Superior temporal gyrus (tissue), 1 donor: Measurements from ENCODE around the gene CAPN14.

ENCODE experiments used
- DNase-seq: peaks from one replicate; pipeline ENCODE4 v3.0.0-alpha.2; 2016; ENCODE audit errors: extremely low spot score

CAPN14 gene

DNA sequence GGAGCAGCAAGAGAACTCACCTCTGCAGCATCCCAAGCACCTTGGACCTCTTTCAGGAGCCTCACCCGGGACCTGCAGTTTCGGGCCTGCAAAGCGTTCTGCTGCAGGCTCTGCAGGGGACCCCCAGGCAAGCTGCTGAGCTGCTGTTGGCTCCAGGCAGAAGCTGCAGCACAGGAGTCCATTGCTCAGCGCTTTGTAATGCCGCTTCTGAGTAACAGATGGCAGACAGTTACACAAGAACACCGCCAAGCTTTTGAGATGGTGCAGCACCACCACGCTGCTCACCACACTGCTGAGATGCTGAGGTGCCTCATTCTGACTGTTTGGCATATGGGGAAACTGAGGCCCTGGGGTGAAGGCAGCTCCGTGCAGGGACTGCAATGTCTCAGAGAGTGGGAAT lies 77.2 kb downstream of the CAPN14 start:
- peak; percentile 35 for DNase-seq

DNA sequence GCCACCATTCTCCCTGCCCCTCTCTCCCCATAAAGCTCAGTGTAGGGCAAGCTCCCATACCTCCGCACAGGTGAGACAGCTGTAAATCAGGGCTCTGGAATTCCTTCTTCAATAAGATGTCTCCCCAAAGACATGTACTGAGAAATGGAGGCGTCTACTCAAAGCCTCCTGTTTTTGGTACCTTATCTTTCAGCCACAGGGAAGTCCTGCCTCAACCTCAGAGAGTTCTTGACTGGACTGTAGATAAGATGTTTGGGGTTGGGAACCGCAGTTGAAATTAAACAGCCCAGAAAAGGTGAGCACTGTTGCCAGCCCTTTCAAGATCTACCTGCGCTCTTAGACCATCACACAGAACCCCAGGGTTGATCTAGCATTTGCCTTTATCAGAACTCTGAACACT lies 77.6 kb downstream of the CAPN14 start:
- DNase-seq, result no peak

- DNase-seq, result peak; percentile 28
These were observed 79.0 kb downstream of the CAPN14 start, which contains the start of gene GALNT14 for GRCh38 chr2:31138037-31138962. Gene GALNT14 (minus strand): TSS chr2:31138440. CDS start chr2:31138086, 354 bp downstream.

DNA sequence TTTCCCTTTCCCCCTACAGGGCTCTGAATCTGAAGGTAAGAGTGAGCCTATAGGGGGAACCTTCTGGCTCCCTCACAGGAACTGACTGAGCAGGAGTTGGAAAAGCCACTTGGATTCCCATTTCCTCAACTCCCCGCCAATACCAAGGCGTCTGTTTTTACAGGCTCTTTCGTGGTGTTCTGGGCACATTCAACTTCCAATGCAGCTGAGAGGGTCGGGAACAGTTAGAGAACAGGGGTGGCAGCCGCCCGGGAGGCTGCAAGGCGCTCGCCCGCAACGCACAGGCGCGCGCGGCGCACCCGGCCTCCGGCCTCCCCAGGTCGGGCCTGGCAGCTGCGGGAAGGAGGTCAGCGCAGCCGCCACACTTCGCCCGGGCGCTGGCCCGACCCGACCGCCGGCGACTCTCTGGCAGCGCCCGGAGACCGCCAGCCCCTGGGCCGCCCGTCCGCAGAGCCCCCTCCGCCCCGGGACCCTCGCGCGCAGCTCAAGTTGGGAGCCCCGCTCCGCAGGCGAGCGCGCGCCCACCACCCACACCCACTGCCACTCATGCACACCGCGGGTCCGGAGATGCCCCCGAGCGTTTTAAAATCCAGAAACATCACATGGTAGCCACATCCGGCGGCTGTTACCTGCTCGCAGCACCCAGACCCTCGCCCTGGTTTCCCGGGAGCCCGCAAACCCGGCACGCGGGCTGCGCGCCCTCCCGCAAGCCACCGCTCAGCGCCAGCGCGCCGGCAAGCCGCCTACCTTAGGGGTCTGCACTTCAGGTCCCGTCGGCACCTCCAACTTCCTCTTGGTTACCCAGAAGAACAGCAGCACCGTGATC lies 79.9 kb downstream of the CAPN14 start:
- no peak for DNase-seq

DNA sequence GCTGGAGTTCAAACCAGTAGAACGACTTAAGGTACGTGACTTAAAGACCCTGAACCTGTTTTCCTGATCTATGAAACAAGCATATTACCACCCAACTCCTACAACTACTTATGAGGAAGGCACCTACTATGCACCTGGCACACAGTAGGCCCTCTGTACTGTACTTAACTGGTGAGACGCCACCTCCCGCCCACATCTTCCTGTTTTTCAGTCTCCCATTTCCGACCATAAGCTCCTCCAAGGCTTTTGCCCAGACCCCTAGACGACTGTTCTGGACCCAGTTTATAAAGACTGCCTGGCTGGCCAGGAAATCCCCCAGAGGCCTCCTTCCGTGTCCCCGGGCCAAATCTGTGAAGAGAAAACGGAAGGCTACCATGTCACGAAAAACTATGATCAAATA lies 80.6 kb downstream of the CAPN14 start:
- no peak for DNase-seq

DNA sequence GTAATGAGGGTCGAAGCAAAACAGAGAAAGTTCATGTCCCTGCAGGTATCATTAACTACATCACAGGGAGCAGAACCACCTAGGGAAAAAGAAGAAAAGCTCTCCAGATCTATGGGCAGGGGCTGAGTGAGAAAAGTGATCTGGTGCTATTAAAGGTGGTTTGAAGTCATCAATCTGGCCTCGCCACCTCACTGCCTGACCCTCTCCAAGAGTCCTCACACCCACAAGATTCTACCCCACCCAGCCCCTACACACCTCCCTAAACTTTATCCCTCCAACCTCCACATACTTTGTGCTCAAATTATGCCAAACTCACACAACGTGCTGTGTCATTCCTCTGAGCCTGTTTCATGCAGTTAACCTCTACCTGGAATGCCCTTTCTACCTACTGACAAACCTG lies 81.3 kb downstream of the CAPN14 start:
- DNase-seq, result no peak

GRCh38 chr2:31134480-31134879 lies 82.8 kb downstream of the CAPN14 start:
- no peak for DNase-seq

DNA sequence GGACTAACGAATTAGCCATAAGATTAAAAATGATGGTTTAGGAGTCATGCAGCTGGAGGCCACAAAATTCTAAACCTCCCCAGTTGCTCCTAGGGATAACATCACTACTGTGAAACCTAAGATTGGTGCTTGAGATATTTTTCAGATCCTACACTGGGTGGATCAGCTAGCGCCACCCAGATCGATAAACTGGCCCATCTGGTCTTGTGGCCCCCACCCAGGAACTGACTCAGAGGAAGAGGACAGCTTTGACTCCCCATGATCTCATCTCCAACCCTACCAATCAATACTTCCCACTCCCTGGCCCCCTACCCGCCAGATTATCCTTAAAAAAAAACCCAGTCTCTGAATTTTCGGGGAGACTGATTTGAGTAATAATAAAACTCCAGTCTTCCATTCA lies 84.5 kb downstream of the CAPN14 start:
- DNase-seq, result no peak

- no peak for DNase-seq
These were observed 85.4 kb downstream of the CAPN14 start for GRCh38 chr2:31131871-31132270.

GRCh38 chr2:31129375-31130171 lies 87.7 kb downstream of the CAPN14 start:
- no peak for DNase-seq

GRCh38 chr2:31127931-31128330 lies 89.4 kb downstream of the CAPN14 start:
- DNase-seq, result no peak

GRCh38 chr2:31125918-31126695 lies 91.2 kb downstream of the CAPN14 start:
- DNase-seq, result no peak

- DNase-seq, result no peak
These were observed 92.4 kb downstream of the CAPN14 start for GRCh38 chr2:31124904-31125303.
